ENCODE results near the gene RASAL1.

RASAL1 gene, protein sequence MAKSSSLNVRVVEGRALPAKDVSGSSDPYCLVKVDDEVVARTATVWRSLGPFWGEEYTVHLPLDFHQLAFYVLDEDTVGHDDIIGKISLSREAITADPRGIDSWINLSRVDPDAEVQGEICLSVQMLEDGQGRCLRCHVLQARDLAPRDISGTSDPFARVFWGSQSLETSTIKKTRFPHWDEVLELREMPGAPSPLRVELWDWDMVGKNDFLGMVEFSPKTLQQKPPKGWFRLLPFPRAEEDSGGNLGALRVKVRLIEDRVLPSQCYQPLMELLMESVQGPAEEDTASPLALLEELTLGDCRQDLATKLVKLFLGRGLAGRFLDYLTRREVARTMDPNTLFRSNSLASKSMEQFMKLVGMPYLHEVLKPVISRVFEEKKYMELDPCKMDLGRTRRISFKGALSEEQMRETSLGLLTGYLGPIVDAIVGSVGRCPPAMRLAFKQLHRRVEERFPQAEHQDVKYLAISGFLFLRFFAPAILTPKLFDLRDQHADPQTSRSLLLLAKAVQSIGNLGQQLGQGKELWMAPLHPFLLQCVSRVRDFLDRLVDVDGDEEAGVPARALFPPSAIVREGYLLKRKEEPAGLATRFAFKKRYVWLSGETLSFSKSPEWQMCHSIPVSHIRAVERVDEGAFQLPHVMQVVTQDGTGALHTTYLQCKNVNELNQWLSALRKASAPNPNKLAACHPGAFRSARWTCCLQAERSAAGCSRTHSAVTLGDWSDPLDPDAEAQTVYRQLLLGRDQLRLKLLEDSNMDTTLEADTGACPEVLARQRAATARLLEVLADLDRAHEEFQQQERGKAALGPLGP

DNA sequence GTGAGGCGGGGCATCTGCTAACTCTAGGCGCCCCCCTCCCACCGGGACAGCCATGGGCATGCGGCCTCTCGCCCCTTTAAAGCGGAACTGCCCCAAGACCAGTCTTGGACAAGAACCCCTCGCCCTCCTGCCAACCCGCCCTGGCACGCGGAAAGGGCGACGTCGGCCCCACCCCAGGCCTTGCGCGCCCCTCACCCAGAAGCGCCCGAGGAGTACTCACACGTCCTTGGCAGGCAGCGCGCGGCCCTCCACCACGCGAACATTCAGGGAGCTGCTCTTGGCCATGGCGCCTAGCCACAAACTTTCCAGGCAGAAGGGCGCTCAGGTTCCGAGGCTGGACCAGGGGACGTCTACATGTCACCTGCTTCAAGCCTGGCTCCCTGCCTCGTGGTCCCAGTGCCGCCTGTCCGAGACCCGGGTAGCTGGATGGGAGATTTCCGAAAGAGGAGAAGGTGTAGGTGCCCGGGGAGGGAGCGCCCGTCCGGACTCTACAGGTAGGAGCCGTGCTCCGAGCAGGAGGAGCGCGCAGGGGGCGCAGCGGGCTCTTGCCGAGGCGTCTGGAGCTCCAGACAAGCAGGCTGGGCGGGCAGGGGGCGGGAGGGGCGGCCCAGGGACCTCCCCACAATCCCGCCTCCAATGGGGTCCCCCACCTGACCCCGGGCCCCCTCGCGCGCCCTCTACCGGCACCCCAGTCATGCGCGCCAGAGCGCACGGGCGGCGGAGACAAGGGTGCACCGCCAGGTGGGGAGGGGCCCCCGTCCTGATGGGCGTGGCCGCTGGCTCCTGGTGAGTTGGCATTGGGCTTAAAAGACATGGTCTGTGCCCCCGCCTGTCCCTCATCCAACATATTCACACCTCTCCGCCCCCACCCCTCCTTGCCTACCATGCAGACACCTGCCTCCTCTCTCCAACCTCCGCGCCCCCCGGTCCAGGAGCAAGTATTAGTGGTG is at the start of gene RASAL1:
Gene RASAL1, minus strand, starts transcription at position 584 of the 950 bp plus-strand sequence. Its CDS starts 299 bp downstream, at position 285.
- Histone ChIP-seq H3K4me3 (ENCODE audit: low read depth, low read length) (peak within 1 kb of the TSS; percentile 66), H3K4me1 (ENCODE audit: control insufficient read depth, insufficient read depth, low read length) (0 out of 2 replicates have a peak, but pooled peaks cover 11% of the 10 kb centered on the region), H3K9ac (ENCODE audit: low read length) (peak within 1 kb of the TSS; percentile 48), H3K9me3 (ENCODE audit: control insufficient read depth, insufficient read depth, low read depth, low read length) (no peaks in the 10 kb centered on the region), H3K27me3 (ENCODE audit: control insufficient read depth, insufficient read depth, low read length) (peaks cover 28% of the 10 kb centered on the region), H3K36me3 (ENCODE audit: control insufficient read depth, insufficient read depth, low read length) (no peaks in the 10 kb centered on the region), H3K27ac (ENCODE audit: low read depth, low read length) (no peak within 1 kb of the TSS)

DNA sequence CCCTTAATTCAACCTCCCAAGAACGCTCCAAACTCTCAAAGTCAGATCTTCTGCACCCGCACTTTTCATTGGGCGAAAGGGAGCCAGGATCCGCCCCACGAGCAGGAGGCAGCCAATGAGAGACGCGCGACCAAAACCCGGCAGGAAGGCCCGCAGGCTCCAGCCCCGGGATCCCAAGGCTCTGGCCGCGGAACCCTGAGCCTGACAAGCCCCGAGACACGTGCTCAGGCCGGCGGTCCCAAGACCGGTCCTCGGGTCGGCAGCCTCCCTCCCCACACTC is 49.3 kb upstream of the RASAL1 start:
- Histone ChIP-seq H3K36me3 (ENCODE audit: control insufficient read depth, insufficient read depth, low read length) (peaks cover 29% of the 10 kb centered on the region), H3K9me3 (ENCODE audit: control insufficient read depth, insufficient read depth, low read depth, low read length) (no peaks in the 10 kb centered on the region), H3K27me3 (ENCODE audit: control insufficient read depth, insufficient read depth, low read length) (no peaks in the 10 kb centered on the region), H3K4me3 (ENCODE audit: low read depth, low read length) (peak overlapping the region; percentile 90), H3K4me1 (ENCODE audit: control insufficient read depth, insufficient read depth, low read length) (0 out of 2 replicates have a peak, but pooled peaks cover 4% of the 10 kb centered on the region), H3K27ac (ENCODE audit: low read depth, low read length) (peak overlapping the region; percentile 95), H3K9ac (ENCODE audit: low read length) (peak overlapping the region; percentile 95)

DNA sequence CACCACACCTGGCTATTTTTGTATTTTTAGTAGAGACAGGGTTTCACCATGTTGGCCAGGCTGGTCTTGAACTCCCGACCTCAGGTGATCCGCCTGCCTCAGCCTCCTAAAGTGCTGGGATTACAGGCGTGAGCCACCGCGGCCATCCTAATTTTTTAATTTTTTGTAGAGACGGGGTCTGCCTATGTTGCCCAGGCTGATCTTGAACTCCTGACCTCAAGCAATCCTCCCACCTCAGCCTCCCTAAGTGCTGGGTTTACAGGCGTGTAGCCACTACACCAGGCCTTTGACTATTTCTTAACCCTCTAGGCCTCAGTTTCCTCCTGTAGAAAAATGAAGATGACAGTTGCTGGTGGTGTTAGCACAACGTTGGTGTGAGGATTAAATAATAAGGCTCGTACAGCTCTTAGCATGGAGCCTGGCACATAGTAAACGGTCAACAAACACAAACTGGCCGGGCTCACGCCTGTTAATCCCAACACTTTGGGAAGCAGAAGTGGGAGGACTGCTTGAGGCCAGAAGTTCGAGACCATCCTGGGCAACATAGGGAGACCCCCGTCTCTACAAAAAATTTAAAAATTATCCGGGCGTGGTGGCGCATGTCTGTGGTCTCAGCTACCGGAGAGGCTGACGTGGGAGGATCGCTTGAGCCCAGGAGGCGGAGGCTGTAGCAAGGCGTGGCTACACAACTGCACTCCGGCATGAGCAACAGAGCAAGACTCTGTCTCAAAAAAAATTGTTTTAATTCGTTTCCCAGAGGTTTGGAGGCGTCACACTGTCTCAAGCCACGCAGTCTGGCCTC is 48.7 kb upstream of the RASAL1 start:
- H3K9ac ChIP-seq (ENCODE audit: low read length): peak overlapping the region; percentile 95
- H3K27me3 ChIP-seq (ENCODE audit: control insufficient read depth, insufficient read depth, low read length): no peaks in the 10 kb centered on the region
- H3K36me3 ChIP-seq (ENCODE audit: control insufficient read depth, insufficient read depth, low read length): peaks cover 33% of the 10 kb centered on the region
- no peaks in the 10 kb centered on the region for H3K9me3 ChIP-seq (ENCODE audit: control insufficient read depth, insufficient read depth, low read depth, low read length)
- peak overlapping the region; percentile 90 for H3K4me3 ChIP-seq (ENCODE audit: low read depth, low read length)
- H3K27ac ChIP-seq (ENCODE audit: low read depth, low read length): no peak overlapping the region; the same call in 1 of the 2 replicates
- 0 out of 2 replicates have a peak, but pooled peaks cover 4% of the 10 kb centered on the region for H3K4me1 ChIP-seq (ENCODE audit: control insufficient read depth, insufficient read depth, low read length)

DNA sequence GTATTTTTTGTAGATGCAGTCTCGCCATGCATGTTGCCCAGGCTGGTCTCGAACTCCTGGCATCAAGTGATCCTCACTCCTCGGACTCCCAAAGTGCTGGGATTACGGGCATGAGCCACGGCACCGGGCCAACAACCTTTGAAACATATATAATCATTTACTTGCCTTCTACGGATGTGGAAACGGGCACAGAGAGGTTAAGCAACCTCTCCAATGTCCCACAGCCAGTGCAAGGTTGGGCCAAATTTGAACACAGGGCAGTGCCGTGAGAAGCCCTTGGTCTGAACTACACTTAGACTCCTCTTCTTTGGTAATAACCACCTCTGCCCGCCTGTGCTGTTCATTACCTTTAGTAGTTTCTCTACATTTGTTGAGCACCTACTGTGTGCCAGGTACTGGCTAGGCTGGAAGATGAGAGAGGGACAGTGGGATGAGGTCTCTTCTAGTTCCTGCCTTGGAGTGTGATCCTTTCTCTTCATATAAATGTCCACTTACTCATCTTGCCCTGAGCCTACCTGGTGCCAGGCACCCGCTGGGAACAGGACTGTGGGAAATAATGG is 47.5 kb upstream of the RASAL1 start:
- Histone ChIP-seq H3K27ac (ENCODE audit: low read depth, low read length) (no peak overlapping the region), H3K4me1 (ENCODE audit: control insufficient read depth, insufficient read depth, low read length) (0 out of 2 replicates have a peak, but pooled peaks cover 4% of the 10 kb centered on the region), H3K9me3 (ENCODE audit: control insufficient read depth, insufficient read depth, low read depth, low read length) (no peaks in the 10 kb centered on the region), H3K4me3 (ENCODE audit: low read depth, low read length) (no peak overlapping the region), H3K9ac (ENCODE audit: low read length) (no peak overlapping the region), H3K27me3 (ENCODE audit: control insufficient read depth, insufficient read depth, low read length) (no peaks in the 10 kb centered on the region), H3K36me3 (ENCODE audit: control insufficient read depth, insufficient read depth, low read length) (peaks cover 41% of the 10 kb centered on the region)

DNA sequence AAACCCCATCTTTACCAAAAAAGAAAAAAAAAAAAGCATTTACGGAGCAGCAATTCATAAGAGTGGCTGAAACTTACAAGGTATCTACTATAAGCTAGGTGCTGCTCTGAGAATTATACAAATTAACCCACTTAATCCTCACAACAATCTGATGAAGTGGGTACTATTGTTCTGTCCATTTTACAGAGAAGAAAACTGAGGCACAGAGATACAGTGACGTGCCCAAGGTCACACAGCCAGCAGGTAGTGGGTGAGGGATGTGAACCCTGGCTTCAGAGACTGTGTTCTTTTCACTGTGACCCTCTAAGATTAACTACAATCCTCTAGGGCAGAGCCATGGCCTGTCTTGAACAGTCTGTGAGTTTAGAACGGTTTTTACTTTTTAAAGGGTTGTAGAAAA is 46.4 kb upstream of the RASAL1 start:
- Histone ChIP-seq H3K9ac (ENCODE audit: low read length) (no peak overlapping the region), H3K27me3 (ENCODE audit: control insufficient read depth, insufficient read depth, low read length) (no peaks in the 10 kb centered on the region), H3K9me3 (ENCODE audit: control insufficient read depth, insufficient read depth, low read depth, low read length) (no peaks in the 10 kb centered on the region), H3K4me1 (ENCODE audit: control insufficient read depth, insufficient read depth, low read length) (0 out of 2 replicates have a peak, but pooled peaks cover 4% of the 10 kb centered on the region), H3K4me3 (ENCODE audit: low read depth, low read length) (no peak overlapping the region), H3K27ac (ENCODE audit: low read depth, low read length) (no peak overlapping the region), H3K36me3 (ENCODE audit: control insufficient read depth, insufficient read depth, low read length) (peaks cover 52% of the 10 kb centered on the region)

DNA sequence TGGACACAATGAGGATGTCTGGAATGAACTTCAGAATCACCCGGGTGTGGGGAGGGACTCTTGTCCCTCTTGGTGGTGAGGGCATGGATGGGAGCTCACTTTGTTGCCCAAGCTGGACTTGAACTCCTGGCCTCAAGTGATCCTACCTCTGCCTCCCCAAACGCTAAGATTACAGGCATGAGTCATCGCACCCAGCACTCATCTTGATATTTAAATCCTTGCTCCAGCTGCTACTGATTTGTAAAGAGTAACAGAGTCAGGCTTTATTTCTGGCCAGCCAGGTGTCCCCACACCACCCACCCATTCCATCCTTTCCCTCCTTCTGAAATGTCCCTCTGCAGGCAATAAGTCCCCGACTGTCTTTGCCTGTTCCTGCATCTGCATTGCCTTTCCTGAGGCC is 44.8 kb upstream of the RASAL1 start:
- Histone ChIP-seq H3K9ac (ENCODE audit: low read length) (no peak overlapping the region), H3K9me3 (ENCODE audit: control insufficient read depth, insufficient read depth, low read depth, low read length) (no peaks in the 10 kb centered on the region), H3K4me1 (ENCODE audit: control insufficient read depth, insufficient read depth, low read length) (no peaks in the 10 kb centered on the region), H3K4me3 (ENCODE audit: low read depth, low read length) (no peak overlapping the region), H3K27me3 (ENCODE audit: control insufficient read depth, insufficient read depth, low read length) (no peaks in the 10 kb centered on the region), H3K27ac (ENCODE audit: low read depth, low read length) (no peak overlapping the region), H3K36me3 (ENCODE audit: control insufficient read depth, insufficient read depth, low read length) (peaks cover 61% of the 10 kb centered on the region)

DNA sequence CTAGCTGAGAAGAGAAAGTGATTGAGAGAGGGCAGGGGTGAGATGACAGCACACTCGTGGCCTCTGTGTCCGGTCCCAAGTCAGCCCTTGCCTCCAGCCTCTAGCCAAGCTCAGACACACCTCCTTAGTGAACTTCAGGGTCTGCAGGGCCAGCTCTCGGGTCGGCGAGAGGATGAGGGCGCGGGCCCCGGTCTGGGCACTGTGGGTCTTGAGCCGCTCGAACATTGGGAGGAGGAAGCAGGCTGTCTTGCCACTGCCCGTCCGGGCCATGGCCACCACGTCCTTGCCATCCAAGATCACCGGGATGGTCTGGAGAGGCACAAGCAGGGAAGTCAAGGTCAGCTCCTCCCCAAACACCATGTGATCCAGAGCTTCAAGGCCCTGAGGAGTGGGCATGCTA is 43.5 kb upstream of the RASAL1 start:
- peaks cover 71% of the 10 kb centered on the region for H3K36me3 ChIP-seq (ENCODE audit: control insufficient read depth, insufficient read depth, low read length)
- no peaks in the 10 kb centered on the region for H3K4me1 ChIP-seq (ENCODE audit: control insufficient read depth, insufficient read depth, low read length)
- no peaks in the 10 kb centered on the region for H3K27me3 ChIP-seq (ENCODE audit: control insufficient read depth, insufficient read depth, low read length)
- no peak overlapping the region for H3K27ac ChIP-seq (ENCODE audit: low read depth, low read length)
- H3K9me3 ChIP-seq (ENCODE audit: control insufficient read depth, insufficient read depth, low read depth, low read length): no peaks in the 10 kb centered on the region
- H3K4me3 ChIP-seq (ENCODE audit: low read depth, low read length): no peak overlapping the region
- no peak overlapping the region for H3K9ac ChIP-seq (ENCODE audit: low read length)

DNA sequence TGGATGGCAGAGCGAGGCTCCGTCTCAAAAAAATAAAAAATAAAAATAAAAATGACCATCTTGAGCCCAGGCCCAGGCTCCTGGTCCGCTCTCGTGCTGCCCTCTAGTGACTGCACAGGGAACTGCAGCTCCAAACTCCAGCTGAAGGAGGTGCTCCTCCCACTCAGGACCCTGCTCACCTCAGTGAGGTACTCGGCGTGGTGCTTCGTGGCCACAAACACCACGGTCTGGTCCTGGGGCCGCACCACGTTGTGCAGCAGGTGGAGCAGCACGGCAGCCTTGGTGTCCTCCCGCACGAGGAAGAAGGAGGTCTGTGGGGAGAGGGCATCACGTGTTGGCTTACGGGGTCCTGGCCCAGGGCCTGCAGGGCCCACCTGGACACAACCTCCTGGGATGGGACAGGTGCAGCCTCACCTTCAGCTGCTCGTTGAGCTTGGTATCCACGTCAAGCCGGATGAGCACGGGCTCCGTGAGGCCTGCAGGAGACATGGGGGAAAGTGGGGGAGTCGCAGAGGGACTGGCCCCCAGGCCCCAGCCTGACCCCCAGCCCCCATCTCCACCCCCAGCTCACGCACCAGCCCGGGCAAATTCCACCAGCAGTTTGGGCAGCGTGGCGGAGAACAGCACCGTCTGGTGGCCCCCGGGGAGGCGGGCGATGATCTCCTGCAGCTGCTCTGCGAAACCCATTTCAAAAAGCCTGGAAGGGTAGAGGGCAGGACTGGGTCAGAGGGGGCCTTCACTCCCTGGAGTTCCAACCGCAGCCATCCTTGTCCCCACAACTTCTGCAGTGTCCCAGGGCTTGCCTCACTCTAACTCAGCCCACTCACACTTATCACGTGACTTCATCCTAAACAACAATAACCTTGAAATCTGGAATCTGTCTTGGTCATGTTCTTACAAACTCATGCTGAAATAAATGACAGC is 39.2 kb upstream of the RASAL1 start:
- H3K9ac ChIP-seq (ENCODE audit: low read length): no peak overlapping the region
- H3K27ac ChIP-seq (ENCODE audit: low read depth, low read length): no peak overlapping the region
- H3K36me3 ChIP-seq (ENCODE audit: control insufficient read depth, insufficient read depth, low read length): peaks cover 89% of the 10 kb centered on the region
- H3K27me3 ChIP-seq (ENCODE audit: control insufficient read depth, insufficient read depth, low read length): no peaks in the 10 kb centered on the region
- no peaks in the 10 kb centered on the region for H3K9me3 ChIP-seq (ENCODE audit: control insufficient read depth, insufficient read depth, low read depth, low read length)
- H3K4me1 ChIP-seq (ENCODE audit: control insufficient read depth, insufficient read depth, low read length): no peaks in the 10 kb centered on the region
- no peak overlapping the region for H3K4me3 ChIP-seq (ENCODE audit: low read depth, low read length)

DNA sequence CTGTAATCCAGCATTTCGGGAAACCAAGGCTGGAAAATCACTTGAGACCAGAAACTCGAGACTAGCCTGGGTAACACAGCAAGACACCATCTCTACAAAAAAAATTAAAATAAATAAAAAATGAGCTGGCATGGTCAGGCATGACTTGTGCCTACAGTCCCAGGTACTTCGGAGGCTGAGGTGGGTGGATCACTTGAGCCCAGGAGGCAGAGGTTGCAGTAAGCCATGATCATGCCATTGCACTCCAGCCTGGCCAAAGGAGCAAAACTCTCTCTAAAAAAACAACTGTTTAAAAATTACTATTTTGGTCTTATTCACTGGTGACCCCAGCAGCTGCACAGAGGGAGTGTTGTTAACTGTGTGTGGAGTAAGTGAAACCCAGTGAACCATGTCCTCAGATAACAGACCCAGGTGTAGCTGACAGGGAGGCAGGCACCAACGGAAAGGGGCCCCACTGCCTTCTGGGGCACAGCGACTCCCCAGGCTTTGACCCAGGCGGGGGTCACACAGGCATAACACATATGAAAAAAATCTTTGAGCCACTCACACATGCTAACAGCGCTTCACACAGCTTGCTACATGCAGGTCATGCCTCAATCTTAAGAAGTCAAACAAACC is 37.6 kb upstream of the RASAL1 start:
- Histone ChIP-seq H3K27ac (ENCODE audit: low read depth, low read length) (no peak overlapping the region), H3K4me3 (ENCODE audit: low read depth, low read length) (no peak overlapping the region), H3K9ac (ENCODE audit: low read length) (no peak overlapping the region), H3K9me3 (ENCODE audit: control insufficient read depth, insufficient read depth, low read depth, low read length) (no peaks in the 10 kb centered on the region), H3K27me3 (ENCODE audit: control insufficient read depth, insufficient read depth, low read length) (no peaks in the 10 kb centered on the region), H3K4me1 (ENCODE audit: control insufficient read depth, insufficient read depth, low read length) (no peaks in the 10 kb centered on the region), H3K36me3 (ENCODE audit: control insufficient read depth, insufficient read depth, low read length) (peaks cover 86% of the 10 kb centered on the region)

All from HUES6 (cell line).